Heart right ventricle (tissue), 16 donors: ENCODE results near the gene AKAP11. TPM values are rescaled to one million over a fixed set of nuclear protein-coding genes. Genes with fewer than 3 reads are reported as not detected.
A peak's percentile ranks its signal among the peaks of the same experiment; 100 is the strongest.

Experiments
- ATAC-seq, 8 donors: fragments of 200-7000 bp; cut with Tn5 transposase; one replicate each; pipeline ENCODE4 v1.9.1; 2020; ENCODE audit warnings: mild to moderate bottlenecking in 8 of 8, moderate library complexity in 8 of 8, moderate number of reproducible peaks in 1 of 8
- DNase-seq, 2 donors: peaks; one replicate each; pipeline ENCODE4 v3.0.0-alpha.2; 2020
- H3K27ac ChIP-seq, 10 donors: fragments of 200-600 bp; sonication (generic) in 2 of 10; one replicate each; pipeline versions ENCODE4 v1.5.0 to v1.8.0; 2020 to 2022; ENCODE audit warnings: mild to moderate bottlenecking in 3 of 10
- H3K27me3 ChIP-seq, 7 donors: fragments of 200-600 bp; one replicate each; pipeline ENCODE4 v1.8.0; 2021 to 2022; ENCODE audit warnings: mild to moderate bottlenecking in 2 of 7
- H3K36me3 ChIP-seq, 9 donors: fragments of 200-600 bp; sonication (generic) in 1 of 9; one replicate each; pipeline versions ENCODE4 v1.5.0 to v1.8.0; 2020 to 2022; ENCODE audit warnings: mild to moderate bottlenecking in 2 of 9
- H3K4me1 ChIP-seq, 9 donors: fragments of 200-600 bp; sonication (generic) in 1 of 9; one replicate each; pipeline versions ENCODE4 v1.5.0 to v1.8.0; 2020 to 2022; ENCODE audit warnings: mild to moderate bottlenecking in 4 of 9
- H3K4me3 ChIP-seq, 10 donors: fragments of 200-600 bp; sonication (generic) in 2 of 10; one replicate each; pipeline versions ENCODE4 v1.5.0 to v1.8.0; 2020 to 2022; ENCODE audit warnings: mild to moderate bottlenecking in 7 of 10, moderate library complexity in 2 of 10
- H3K9me3 ChIP-seq, 11 donors: fragments of 200-600 bp in 10 of 11; sonication (generic) in 2 of 11; one replicate each; pipeline versions ENCODE4 v1.5.0 to v1.8.0; 2013 to 2022; ENCODE audit warnings: mild to moderate bottlenecking in 2 of 11, control low read depth in 1 of 11, moderate library complexity in 1 of 11
- WGBS, 2 donors: extraction: QIAGEN DNeasy Blood & Tissue Kit; methylation state at CpG; one replicate each; pipeline ENCODE4 v1.1.7; 2013; ENCODE audit warnings: inconsistent platforms in 1 of 2; 5-methylcytosine and 5-hydroxymethylcytosine counted together
- intact Hi-C, 10 donors: fragments of 100-400 bp; cut with DNase I; formaldehyde crosslinking; loops; one replicate each; pipeline versions ENCODE4 v1.11.1 to v1.14.2; 2022
- polyA plus RNA-seq, 2 donors: library from polyadenylated mRNA; stranded (reverse); fragments of 200-250 nt; gene quantifications; one replicate each; pipeline ENCODE4 v1.2.3, GENCODE V29; 2013
- total RNA-seq, 10 donors: library from RNA; stranded (reverse); fragmentation: NEBNext Ultra II Directional in 3 of 10; extraction: Animal tissue kit (Norgen Biotek cat#: 25700) in 3 of 10; gene quantifications; one replicate each; pipeline versions ENCODE4 v1.2.1 to v1.2.4, GENCODE V29; 2021 to 2023
- TF ChIP-seq, protein P1 (sequence below), 9 donors: fragments of 200-600 bp; sonication (generic) in 2 of 9; IDR thresholded peaks; one replicate each; pipeline versions ENCODE4 v1.5.0 to v1.8.0; 2021 to 2022; ENCODE audit warnings: antibody characterized with exemption in 9 of 9, mild to moderate bottlenecking in 5 of 9, moderate library complexity in 1 of 9
- donor health status: Arrhythmogenic right ventricular cardiomyopathy.
- donor health status: ischemic (EF 13 %, LVEDD 7.1; RV severe dilation, severe dysfunction).
- donor health status: healthy with polysubstance abuse.
- donor health status: DM: no; HTN: yes; CAD: no.
- donor health status: DM: no; HTN: no; CAD: no.
- donor health status: ischemic (EF 25% LVEDD 6.9; RV normal size, moderate dysfunction).
- donor health status: ischemic (EF 25% LVEDD 5.7; RV mildly dilated, moderate dysfunction).
- donor health status: healthy.
- donor health status: DM: yes; HTN: yes; CAD: no.
- donor health status: Ischemic cardiomyopathy.
- donor health status: ischemic (EF 35%, LVEDD 5.7; RV mildly dilated, moderate dysfunction).
- donor health status: nonischemic (EF 11% LVEDD 7.7; RV severe dilation, severe dysfunction).
- donor health status: DM: yes; HTN: yes; CAD: no.
- donor health status: PGD.
- donor health status: ischemic (EF 29% LVEDD 5.4; RV normal size, mild dysfunction).
- donor health status: nonischemic (EF 23%, LVEDD 6.1; RV moderate dilation, normal function).

The AKAP11 gene
- total and polyA plus RNA-seq, 12 donors = 3.6 to 36.2 (median 28.1) TPM

DNA sequence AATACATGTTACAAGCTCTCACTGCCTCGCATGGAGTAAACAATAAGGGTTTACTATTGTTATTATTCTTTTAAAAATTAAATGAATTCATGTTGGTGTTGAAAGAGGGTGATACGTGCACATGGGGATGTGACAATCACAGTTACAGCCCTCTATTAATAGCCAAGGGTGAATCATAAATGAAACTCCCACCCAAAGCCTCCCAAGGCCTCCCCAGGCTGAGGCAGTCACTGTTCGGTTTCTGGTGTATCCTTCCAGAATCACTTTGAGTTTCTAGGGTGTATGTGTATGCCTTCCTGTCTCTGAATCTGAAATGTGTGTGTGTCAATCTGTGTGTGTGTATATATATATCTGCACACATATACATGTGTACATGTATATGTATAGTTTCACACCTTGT, 73.4 kb downstream of the AKAP11 start:
- peaks cover 0 to 7% (median 0%) of the 10 kb centered on the region in 7 donors for H3K27me3 ChIP-seq
- no peaks in the 10 kb centered on the region for H3K4me1 ChIP-seq
- H3K27ac ChIP-seq = no peak overlapping the region
- DNase-seq = no peak
- H3K36me3 ChIP-seq = no peaks in the 10 kb centered on the region
- no peak for ATAC-seq
- intact Hi-C loops = no loop called here
- no peaks in the 10 kb centered on the region for H3K9me3 ChIP-seq
- no peak overlapping the region for H3K4me3 ChIP-seq
- TF ChIP-seq, protein P1, sequence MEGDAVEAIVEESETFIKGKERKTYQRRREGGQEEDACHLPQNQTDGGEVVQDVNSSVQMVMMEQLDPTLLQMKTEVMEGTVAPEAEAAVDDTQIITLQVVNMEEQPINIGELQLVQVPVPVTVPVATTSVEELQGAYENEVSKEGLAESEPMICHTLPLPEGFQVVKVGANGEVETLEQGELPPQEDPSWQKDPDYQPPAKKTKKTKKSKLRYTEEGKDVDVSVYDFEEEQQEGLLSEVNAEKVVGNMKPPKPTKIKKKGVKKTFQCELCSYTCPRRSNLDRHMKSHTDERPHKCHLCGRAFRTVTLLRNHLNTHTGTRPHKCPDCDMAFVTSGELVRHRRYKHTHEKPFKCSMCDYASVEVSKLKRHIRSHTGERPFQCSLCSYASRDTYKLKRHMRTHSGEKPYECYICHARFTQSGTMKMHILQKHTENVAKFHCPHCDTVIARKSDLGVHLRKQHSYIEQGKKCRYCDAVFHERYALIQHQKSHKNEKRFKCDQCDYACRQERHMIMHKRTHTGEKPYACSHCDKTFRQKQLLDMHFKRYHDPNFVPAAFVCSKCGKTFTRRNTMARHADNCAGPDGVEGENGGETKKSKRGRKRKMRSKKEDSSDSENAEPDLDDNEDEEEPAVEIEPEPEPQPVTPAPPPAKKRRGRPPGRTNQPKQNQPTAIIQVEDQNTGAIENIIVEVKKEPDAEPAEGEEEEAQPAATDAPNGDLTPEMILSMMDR (IDR thresholded peaks at IDR 0.05) = no peak
- WGBS, 2 donors = 66 to 69% methylated on average over 3 of the region's 3 CpGs

DNA sequence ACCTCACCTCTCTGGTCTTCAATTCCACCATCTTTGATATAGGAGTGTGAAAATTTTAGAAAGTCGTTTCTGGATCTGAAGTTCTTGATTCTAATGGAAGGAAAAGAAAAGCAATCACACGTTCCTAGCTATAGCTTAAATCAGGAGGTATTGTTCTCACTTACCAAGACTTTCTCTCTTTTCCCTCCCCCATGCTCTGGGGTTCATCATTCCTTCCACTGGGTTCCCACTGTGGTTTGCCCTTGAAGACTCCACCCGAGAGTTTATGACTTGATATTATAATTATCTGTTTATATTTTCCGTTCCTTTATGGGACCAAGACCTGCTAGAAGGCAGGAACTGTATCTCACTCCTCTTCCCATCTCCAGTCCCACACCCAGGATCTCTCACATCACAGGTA, 76.6 kb downstream of the AKAP11 start:
- Histone ChIP-seq H3K27me3 (peaks cover 0 to 9% (median 0%) of the 10 kb centered on the region in 7 donors), H3K27ac (no peak overlapping the region), H3K36me3 (no peaks in the 10 kb centered on the region), H3K4me1 (no peaks in the 10 kb centered on the region), H3K4me3 (no peak overlapping the region), H3K9me3 (no peaks in the 10 kb centered on the region)
- intact Hi-C loops = no loop called here
- DNase-seq (no peak), ATAC-seq (no peak)
- WGBS, 2 donors = 61 to 81% methylated on average over 4 of the region's 4 CpGs
- TF ChIP-seq, protein P1 (IDR thresholded peaks at IDR 0.05) = no peak

DNA sequence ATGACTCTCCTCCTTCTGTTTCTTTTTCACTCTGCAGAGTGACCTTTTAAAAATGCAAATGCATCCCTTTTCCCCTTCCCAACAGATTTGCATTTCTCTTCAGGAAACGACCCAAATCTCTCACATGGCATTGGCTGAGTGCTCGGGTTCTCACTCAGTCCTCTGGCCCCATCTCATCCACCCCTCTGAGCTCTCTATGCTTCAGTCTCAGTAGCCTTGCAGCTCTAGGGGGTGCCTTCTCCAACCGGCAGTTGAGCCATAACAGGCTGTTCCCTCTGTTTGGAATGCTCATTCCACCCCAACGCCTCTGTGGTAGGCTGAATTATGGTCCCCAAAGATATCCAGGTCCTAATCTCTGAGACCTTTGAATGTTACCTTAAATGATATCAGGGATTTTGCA, 78.2 kb downstream of the AKAP11 start:
- Histone ChIP-seq H3K36me3 (no peaks in the 10 kb centered on the region), H3K9me3 (no peaks in the 10 kb centered on the region), H3K4me1 (peaks cover 0 to 14% (median 0%) of the 10 kb centered on the region in 9 donors), H3K4me3 (no peak overlapping the region), H3K27ac (no peak overlapping the region), H3K27me3 (peaks cover 0 to 9% (median 0%) of the 10 kb centered on the region in 7 donors)
- ATAC-seq = no peak
- TF ChIP-seq, protein P1 (IDR thresholded peaks at IDR 0.05) = no peak
- WGBS, 2 donors = 63% methylated on average over 4 of the region's 4 CpGs
- DNase-seq = no peak
- intact Hi-C loops = no loop called here

DNA sequence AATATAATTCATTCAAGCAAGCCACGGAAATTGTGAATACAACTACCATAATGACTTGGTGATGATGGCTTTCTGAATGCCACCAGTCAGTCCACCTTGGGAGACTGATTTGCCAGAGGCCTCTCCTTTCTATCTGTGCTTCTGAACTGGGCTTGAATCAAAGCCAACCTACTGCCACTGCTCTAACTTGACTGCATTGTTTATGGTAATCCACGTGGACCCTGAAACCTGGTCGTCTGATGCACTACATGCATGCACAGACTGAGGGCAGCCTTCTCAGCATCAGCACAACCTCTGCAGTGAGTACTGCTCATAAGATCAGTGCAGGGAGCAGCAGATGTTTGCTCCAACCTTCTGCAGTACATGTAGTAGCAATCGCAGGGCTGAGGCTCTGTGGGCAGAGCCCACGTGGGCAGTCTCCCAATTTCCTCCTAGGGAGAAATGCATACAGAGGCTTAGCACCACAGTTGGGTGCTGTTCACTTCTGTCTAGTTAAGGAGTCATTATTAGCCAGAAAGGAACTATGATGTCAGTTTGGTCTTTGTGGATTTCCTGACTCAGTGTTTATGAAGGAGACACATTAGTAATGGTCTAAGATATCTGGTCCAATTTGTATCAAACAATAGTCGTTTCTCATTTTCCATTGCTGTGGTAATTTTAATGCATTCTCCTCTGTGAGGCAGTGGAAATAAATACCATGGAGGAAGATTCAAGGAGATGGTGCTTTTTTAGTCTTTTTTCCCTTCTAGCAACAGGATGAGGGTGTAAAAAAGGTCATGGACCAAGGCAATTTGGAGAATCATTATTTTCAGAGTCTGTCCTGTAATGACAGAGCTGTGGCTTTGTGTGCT, 82.5 kb downstream of the AKAP11 start:
- intact Hi-C loops = no loop called here
- TF ChIP-seq, protein P1 (IDR thresholded peaks at IDR 0.05) = peak in 1 of 9 donors; percentile 14
- Histone ChIP-seq H3K9me3 (no peaks in the 10 kb centered on the region), H3K27ac (peak overlapping the region in 1 of 10 donors; percentile 52), H3K4me3 (no peak overlapping the region), H3K27me3 (peaks cover 0 to 6% (median 0%) of the 10 kb centered on the region in 7 donors), H3K4me1 (peaks cover 0 to 17% (median 0%) of the 10 kb centered on the region in 9 donors), H3K36me3 (no peaks in the 10 kb centered on the region)
- DNase-seq = no peak
- WGBS, 2 donors = 32 to 44% methylated on average over 6 of the region's 6 CpGs
- peak in 5 of 8 donors; percentile 20 to 52 (median 45) for ATAC-seq
